GM12874 (cell line): ENCODE data around the gene NTPCR.

Experiments used
- CTCF ChIP-seq: IDR thresholded peaks from 2 replicates; pipeline ENCODE4 v1.5.1; 2011; ENCODE audit warnings: low read depth, mild to moderate bottlenecking, control low read depth, low read length, moderate library complexity; ENCODE audit not compliant: insufficient read depth

The NTPCR gene

GRCh38 chr1:233012021-233012420, 61.6 kb downstream of the NTPCR start:
- TF ChIP-seq CTCF, result no peak

GRCh38 chr1:233015965-233016364, 65.6 kb downstream of the NTPCR start:
- no peak for TF ChIP-seq CTCF

GRCh38 chr1:233016798-233017197, 66.4 kb downstream of the NTPCR start:
- no peak for TF ChIP-seq CTCF

- no peak for TF ChIP-seq CTCF
Observed at GRCh38 chr1:233019083-233019482, 68.7 kb downstream of the NTPCR start.

- TF ChIP-seq CTCF, result no peak
Observed at GRCh38 chr1:233019778-233020325, 69.4 kb downstream of the NTPCR start.

GRCh38 chr1:233020426-233020825, 70.0 kb downstream of the NTPCR start:
- no peak for TF ChIP-seq CTCF

- TF ChIP-seq CTCF, result no peak
Observed at GRCh38 chr1:233022246-233022645, 71.8 kb downstream of the NTPCR start.
